GM18505 (cell line): ENCODE measurements around the gene MAPKAPK2.
"Not testable (repeated sequence)": the region's sequence is repeated elsewhere in the genome, so short reads cannot be mapped to it uniquely, and the experiment has no call there.

Source experiments
- ATAC-seq: cut with Tn5 transposase; IDR thresholded peaks from one replicate; pipeline ENCODE4 v1.9.1; 2021; ENCODE audit not compliant: unreplicated experiment
- POLR2A ChIP-seq: IDR thresholded peaks from 4 replicates; pipeline ENCODE4 v1.6.1; 2011; ENCODE audit warnings: borderline replicate concordance; ENCODE audit not compliant: insufficient read depth, insufficient read length; ENCODE audit errors: extremely low read depth

MAPKAPK2 gene

GRCh38 chr1:206753141-206753540 lies 68.4 kb downstream of the MAPKAPK2 start:
- ATAC-seq: no peak
- TF ChIP-seq POLR2A: no peak

GRCh38 chr1:206754011-206754410 lies 69.3 kb downstream of the MAPKAPK2 start:
- no peak for TF ChIP-seq POLR2A
- no peak for ATAC-seq

- TF ChIP-seq POLR2A: no peak
- no peak for ATAC-seq
These were observed 73.0 kb downstream of the MAPKAPK2 start for GRCh38 chr1:206757524-206758266.

- no peak for TF ChIP-seq POLR2A
- no peak for ATAC-seq
These were observed 75.9 kb downstream of the MAPKAPK2 start for GRCh38 chr1:206760590-206760989.

- no peak for TF ChIP-seq POLR2A
- no peak for ATAC-seq
These were observed 76.6 kb downstream of the MAPKAPK2 start for GRCh38 chr1:206761159-206761768.

GRCh38 chr1:206762741-206763364 lies 78.1 kb downstream of the MAPKAPK2 start:
- ATAC-seq: not testable (repeated sequence)

GRCh38 chr1:206765771-206766170 lies 81.1 kb downstream of the MAPKAPK2 start:
- ATAC-seq: not testable (repeated sequence)

GRCh38 chr1:206766251-206766856 lies 81.6 kb downstream of the MAPKAPK2 start:
- peak; percentile 35 for ATAC-seq
- TF ChIP-seq POLR2A: peak; percentile 33

GRCh38 chr1:206768472-206769303 lies 84.0 kb downstream of the MAPKAPK2 start:
- TF ChIP-seq POLR2A: no peak
- no peak for ATAC-seq

GRCh38 chr1:206769304-206769731 lies 84.6 kb downstream of the MAPKAPK2 start:
- peak; percentile 58 for ATAC-seq

GRCh38 chr1:206770531-206771337 lies 86.0 kb downstream of the MAPKAPK2 start, which contains the start of gene IL19:
Gene IL19 (plus strand): TSS chr1:206770773. CDS start chr1:206836663, 65,890 bp downstream.
- TF ChIP-seq POLR2A: peak; percentile 80
- no peak for ATAC-seq

More at GRCh38 chr1:206769304-206769731, 84.6 kb downstream of the MAPKAPK2 start:
- peak; percentile 54 for TF ChIP-seq POLR2A

GRCh38 chr1:206771338-206771692 lies 86.6 kb downstream of the MAPKAPK2 start:
- TF ChIP-seq POLR2A: peak; percentile 7
- ATAC-seq: no peak
